ENCODE measurements around the gene SYNE1. TPM values are rescaled to one million over a fixed set of nuclear protein-coding genes. Genes with fewer than 3 reads are reported as not detected.
A peak's percentile ranks its signal among the peaks of the same experiment; 100 is the strongest.

SYNE1 gene
- total and polyA plus RNA-seq, 11 donors = 25.0 to 178 (median 112) TPM

DNA sequence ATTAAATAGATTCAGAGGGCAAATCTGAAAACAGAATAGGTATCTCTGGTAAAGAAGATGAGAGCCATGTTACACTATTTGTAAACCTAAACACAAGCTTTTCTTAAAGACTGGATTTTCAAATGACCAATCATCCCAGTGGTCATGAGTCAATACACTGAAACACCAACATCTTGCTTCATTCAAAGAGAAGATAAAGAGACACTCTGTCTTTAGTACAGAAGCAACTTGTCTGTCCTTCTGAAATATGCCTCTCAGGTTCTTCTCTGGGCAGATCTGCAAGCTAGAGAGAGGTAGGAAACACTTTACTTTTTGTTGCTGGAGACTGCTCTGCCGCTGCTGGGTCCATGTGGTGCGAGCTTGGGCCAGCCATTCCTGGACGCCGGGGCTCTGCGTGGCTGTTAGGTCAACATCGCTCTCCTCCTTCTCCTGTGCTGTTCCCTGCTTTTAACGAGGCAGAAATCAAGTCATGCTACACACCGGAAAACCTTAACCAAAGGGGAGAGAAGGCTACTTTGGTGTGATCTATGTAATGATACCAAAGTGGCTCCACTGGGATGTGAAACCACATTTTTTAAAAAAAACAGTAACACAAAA, 368.2 kb downstream of the SYNE1 start:
- Histone ChIP-seq H3K4me3 (no peak overlapping the region), H3K36me3 (peaks cover 0 to 77% (median 58%) of the 10 kb centered on the region in 9 donors), H3K27ac (peak overlapping the region in 1 of 12 donors; percentile 17), H3K9me3 (no peaks in the 10 kb centered on the region), H3K4me1 (peaks cover 6 to 62% (median 45%) of the 10 kb centered on the region in 12 donors), H3K27me3 (no peaks in the 10 kb centered on the region)
- intact Hi-C loops (cut with DNase I) = loop anchor here in 8 of 10 donors (5.0 to 10.0 kb wide), 6 partner anchors 64 to 584 kb away; no protein-coding TSS in a partner anchor
- WGBS, 4 donors = 84 to 89% (median 87%) methylated on average over 8 of the region's 8 CpGs
- ATAC-seq = no peak
- TF ChIP-seq POLR2A (IDR thresholded peaks at IDR 0.05) = no peak
- TF ChIP-seq, protein P1, sequence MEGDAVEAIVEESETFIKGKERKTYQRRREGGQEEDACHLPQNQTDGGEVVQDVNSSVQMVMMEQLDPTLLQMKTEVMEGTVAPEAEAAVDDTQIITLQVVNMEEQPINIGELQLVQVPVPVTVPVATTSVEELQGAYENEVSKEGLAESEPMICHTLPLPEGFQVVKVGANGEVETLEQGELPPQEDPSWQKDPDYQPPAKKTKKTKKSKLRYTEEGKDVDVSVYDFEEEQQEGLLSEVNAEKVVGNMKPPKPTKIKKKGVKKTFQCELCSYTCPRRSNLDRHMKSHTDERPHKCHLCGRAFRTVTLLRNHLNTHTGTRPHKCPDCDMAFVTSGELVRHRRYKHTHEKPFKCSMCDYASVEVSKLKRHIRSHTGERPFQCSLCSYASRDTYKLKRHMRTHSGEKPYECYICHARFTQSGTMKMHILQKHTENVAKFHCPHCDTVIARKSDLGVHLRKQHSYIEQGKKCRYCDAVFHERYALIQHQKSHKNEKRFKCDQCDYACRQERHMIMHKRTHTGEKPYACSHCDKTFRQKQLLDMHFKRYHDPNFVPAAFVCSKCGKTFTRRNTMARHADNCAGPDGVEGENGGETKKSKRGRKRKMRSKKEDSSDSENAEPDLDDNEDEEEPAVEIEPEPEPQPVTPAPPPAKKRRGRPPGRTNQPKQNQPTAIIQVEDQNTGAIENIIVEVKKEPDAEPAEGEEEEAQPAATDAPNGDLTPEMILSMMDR (IDR thresholded peaks at IDR 0.05) = no peak
- DNase-seq = no peak

DNA sequence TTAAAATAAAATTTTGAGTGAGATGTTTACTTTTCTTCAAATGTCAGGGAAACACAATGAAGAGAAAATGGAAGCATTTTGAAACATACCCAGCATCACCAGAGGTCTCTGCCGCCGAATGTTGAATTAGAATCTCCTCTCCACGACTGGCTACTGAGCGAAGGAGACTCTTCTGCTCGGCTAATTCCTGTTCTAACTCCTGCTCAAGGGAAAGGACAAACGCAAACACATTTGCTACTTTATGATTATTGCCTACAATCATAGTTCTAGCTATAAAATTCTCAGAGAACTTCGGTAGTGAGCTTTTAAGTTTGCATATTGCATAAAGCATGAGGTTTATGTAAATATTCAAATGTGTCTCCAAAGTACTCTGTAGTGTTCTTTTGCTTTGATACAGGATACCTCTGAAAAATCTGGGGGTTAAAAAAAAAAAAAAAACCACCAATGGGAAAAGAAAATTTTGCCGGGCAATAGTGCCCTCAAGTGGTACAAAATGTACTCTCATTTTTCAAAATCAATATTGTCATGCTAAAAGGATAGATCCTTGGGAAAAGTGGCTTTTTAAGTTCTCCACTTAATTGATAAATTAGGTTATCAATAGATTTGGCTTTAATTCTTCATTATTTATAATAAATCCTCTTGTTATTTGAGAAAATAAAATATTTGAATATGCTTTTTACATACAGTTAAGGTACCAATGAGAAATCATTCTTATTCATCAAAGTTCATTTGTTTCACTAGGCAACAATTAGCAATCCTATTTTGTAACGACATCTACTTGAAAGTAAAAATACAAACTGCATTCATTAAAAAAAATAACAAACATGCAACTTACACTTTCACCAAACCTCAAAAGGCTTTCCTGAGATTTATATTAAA, 369.0 kb downstream of the SYNE1 start:
- H3K9me3 ChIP-seq = no peaks in the 10 kb centered on the region
- H3K27me3 ChIP-seq = no peaks in the 10 kb centered on the region
- TF ChIP-seq, protein P1 (IDR thresholded peaks at IDR 0.05) = peak; percentile 30 to 73 (median 53)
- no peak for TF ChIP-seq POLR2A (IDR thresholded peaks at IDR 0.05)
- H3K4me3 ChIP-seq = no peak overlapping the region
- DNase-seq (no peak), ATAC-seq (no peak)
- intact Hi-C loops (cut with DNase I) = loop anchor here in 8 of 10 donors (5.0 to 10.0 kb wide), 6 partner anchors 63 to 583 kb away; no protein-coding TSS in a partner anchor
- whole genome bisulfite sequencing, 4 donors = 55 to 60% (median 58%) methylated on average over 9 of the region's 9 CpGs
- H3K27ac ChIP-seq = peak overlapping the region in 4 of 12 donors; percentile 0 to 17 (median 9)
- peaks cover 6 to 54% (median 37%) of the 10 kb centered on the region in 12 donors for H3K4me1 ChIP-seq
- peaks cover 0 to 80% (median 61%) of the 10 kb centered on the region in 9 donors for H3K36me3 ChIP-seq

DNA sequence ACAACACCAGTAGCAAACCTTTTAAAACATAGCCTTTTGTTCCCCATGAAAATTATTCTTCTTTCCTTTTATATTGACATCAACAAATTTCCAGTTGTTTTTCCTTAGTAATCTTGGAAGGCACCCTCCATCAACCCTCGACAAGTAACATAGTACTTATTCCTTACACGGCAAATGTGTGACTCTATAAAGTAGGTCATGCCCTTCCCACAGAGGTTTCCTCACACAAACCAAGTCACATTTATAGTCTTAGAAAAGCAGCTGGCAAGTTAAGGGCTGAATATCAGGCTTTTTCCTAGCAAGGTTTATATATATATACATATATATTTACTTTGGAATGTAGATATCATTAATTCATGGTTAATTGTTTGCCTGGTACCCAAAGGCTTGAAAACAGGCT, 371.5 kb downstream of the SYNE1 start:
- Histone ChIP-seq H3K27me3 (no peaks in the 10 kb centered on the region), H3K4me3 (no peak overlapping the region), H3K36me3 (peaks cover 0 to 98% (median 71%) of the 10 kb centered on the region in 9 donors), H3K9me3 (no peaks in the 10 kb centered on the region), H3K4me1 (peaks cover 0 to 33% (median 18%) of the 10 kb centered on the region in 12 donors), H3K27ac (peak overlapping the region in 2 of 12 donors; percentile 25 to 43)
- 23 to 45% (median 36%) methylated on average over 2 of the region's 2 CpGs for WGBS, 4 donors
- intact Hi-C loops (cut with DNase I) = loop anchor here in 8 of 10 donors (5.0 to 10.0 kb wide), 6 partner anchors 61 to 581 kb away; no protein-coding TSS in a partner anchor
- DNase-seq = no peak
- ATAC-seq = no peak
- no peak for TF ChIP-seq POLR2A (IDR thresholded peaks at IDR 0.05)
- TF ChIP-seq, protein P1 (IDR thresholded peaks at IDR 0.05) = no peak

DNA sequence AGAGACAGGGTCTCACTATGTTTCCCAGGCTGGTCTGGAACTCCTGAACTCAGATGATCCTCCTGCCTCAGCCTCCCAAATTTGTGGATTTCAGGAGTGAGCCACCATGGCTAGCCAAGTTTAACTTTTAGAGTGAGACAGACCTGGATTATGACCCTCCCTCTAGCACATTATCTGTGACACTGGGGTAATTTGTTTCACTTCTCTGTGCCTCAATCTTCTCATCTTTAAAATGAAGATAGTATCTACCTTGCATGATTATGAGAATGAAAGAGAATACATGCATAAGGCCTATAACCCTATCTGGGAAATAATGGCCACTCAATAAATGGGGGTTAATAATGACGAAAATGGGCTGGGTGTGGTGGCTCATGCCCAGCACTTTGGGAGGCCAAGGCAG, 373.6 kb downstream of the SYNE1 start:
- intact Hi-C loops (cut with DNase I) = loop anchor here in 7 of 10 donors (10.0 kb wide), 4 partner anchors 59 to 579 kb away; no protein-coding TSS in a partner anchor
- Histone ChIP-seq H3K4me3 (no peak overlapping the region), H3K36me3 (peaks cover 0 to 98% (median 73%) of the 10 kb centered on the region in 9 donors), H3K27ac (no peak overlapping the region), H3K4me1 (peaks cover 0 to 36% (median 16%) of the 10 kb centered on the region in 12 donors), H3K9me3 (no peaks in the 10 kb centered on the region), H3K27me3 (no peaks in the 10 kb centered on the region)
- ATAC-seq (no peak), DNase-seq (no peak)
- 68 to 100% (median 97%) methylated on average over 1 of the region's 1 CpG for WGBS, 4 donors
- TF ChIP-seq POLR2A (IDR thresholded peaks at IDR 0.05) = no peak
- TF ChIP-seq, protein P1 (IDR thresholded peaks at IDR 0.05) = no peak

Data from heart left ventricle (tissue), 16 donors.